Measurements from ENCODE around the gene GRAMD2B.

The GRAMD2B gene

DNA sequence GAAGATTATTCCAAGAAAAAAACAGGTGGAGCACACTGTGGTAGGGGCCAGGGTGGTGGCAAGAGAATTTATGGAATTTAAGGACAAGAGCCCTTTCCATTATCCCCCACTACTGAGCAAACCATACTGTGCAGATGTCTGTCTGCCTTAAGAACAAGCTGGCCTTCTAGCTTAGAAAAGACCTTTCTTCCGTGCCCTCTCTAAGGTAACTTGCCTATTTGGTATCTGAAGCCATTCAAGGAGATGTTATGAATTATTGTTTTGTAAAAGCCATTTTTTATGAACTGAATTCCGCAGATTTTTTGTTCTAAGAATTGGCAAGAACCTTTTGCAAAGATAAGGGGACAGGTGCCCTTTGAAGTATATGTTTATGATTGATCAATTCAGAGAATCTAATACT, 20.9 kb downstream of the GRAMD2B start:
- H3K27ac ChIP-seq: no peak overlapping the region
- TF ChIP-seq, protein P1, sequence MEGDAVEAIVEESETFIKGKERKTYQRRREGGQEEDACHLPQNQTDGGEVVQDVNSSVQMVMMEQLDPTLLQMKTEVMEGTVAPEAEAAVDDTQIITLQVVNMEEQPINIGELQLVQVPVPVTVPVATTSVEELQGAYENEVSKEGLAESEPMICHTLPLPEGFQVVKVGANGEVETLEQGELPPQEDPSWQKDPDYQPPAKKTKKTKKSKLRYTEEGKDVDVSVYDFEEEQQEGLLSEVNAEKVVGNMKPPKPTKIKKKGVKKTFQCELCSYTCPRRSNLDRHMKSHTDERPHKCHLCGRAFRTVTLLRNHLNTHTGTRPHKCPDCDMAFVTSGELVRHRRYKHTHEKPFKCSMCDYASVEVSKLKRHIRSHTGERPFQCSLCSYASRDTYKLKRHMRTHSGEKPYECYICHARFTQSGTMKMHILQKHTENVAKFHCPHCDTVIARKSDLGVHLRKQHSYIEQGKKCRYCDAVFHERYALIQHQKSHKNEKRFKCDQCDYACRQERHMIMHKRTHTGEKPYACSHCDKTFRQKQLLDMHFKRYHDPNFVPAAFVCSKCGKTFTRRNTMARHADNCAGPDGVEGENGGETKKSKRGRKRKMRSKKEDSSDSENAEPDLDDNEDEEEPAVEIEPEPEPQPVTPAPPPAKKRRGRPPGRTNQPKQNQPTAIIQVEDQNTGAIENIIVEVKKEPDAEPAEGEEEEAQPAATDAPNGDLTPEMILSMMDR (conservative IDR thresholded peaks at IDR 0.05): no peak

DNA sequence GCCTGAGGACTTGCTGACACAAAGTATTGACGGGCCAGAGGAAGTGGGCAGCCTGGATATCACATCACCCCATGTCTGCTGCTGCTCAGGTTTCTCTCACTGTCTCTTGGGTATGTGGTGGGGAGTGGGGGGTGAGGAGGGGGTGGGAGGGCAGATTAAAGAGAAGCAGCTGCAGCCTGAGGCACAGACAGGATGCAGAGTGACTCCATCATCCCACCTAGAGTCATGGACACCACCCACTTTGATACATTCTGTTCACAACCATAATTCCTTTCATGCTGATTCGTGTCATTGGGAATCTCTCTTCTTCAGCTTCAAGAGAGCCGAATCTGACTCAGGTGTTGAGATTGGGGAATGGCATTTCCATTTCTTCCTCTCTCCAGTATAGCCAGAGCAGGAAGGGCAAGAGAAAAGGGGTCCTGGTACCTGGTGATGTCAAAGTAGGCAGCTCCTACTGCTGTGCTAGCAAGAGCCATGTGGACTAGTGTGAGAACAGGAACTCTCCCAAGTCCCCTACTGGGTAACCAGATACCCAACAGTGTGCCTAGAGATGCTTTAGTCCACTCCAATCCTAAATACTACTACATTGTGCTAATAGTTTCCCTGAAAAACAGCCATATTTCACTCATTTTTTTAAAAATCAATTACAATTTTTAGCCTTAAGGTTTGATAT, 22.4 kb downstream of the GRAMD2B start:
- H3K27ac ChIP-seq: no peak overlapping the region
- TF ChIP-seq, protein P1 (conservative IDR thresholded peaks at IDR 0.05): no peak

DNA sequence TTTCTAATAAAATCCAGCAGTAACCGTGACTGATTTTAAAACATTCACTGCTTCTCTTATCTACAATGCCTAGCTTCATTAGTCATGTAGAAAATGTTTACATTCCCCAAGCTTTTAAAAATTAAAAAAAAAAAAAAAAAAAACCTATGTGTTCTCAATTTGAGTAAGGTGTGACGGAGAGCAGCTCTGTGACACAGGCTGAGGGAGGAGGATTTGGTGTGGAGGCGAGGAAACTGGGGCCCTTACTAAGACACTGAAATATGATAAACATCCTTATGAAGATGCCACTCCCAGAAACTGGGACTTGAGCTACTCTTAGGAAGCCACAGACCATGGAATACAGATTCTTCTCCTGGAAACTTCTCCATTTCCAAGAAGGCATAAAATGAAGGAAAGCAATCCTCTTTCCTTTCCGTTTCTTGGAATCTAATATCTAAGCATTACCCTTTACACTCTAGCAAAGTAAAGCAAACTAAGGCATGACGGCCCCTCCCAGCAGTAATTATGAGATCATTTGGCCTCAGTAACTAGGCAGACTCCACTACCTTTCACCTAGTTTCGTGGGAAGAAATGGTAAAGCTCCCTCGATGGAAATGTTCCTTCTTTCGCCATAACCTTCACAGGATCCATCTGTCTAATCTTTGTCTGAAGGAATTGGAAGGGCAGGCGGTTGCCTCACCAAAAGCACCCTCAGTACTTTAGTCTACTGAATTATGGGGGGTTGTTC, 23.5 kb downstream of the GRAMD2B start:
- H3K27ac ChIP-seq: no peak overlapping the region

GRCh38 chr5:126448720-126449119, 25.5 kb downstream of the GRAMD2B start:
- H3K27ac ChIP-seq: no peak overlapping the region

More for the DNA sequence above, 23.5 kb downstream of the GRAMD2B start:
- TF ChIP-seq, protein P1 (conservative IDR thresholded peaks at IDR 0.05): no peak

GRCh38 chr5:126449751-126450271, 26.6 kb downstream of the GRAMD2B start:
- no peak overlapping the region for H3K27ac ChIP-seq
- TF ChIP-seq, protein P1 (conservative IDR thresholded peaks at IDR 0.05): no peak

More at GRCh38 chr5:126448720-126449119, 25.5 kb downstream of the GRAMD2B start:
- TF ChIP-seq, protein P1 (conservative IDR thresholded peaks at IDR 0.05): no peak

DNA sequence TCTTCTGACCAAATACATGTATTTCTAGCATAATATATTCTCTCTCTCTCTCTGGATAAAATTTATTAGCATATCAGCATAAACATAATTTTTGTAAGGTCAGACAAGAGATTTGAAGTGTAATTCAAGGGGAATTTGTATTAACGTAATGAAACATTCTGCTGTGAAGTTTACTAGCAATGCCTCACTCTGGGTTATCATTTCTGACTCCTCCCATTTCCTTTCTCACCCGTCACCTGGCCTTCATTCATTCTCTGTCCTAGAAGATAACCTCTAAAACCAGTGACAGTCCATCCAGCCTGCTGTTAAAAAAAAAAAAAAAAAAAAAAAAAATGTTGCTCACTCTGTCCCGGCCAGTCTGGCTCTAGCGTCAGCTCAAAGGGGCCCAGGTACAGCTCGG, 27.1 kb downstream of the GRAMD2B start:
- TF ChIP-seq, protein P1 (conservative IDR thresholded peaks at IDR 0.05): no peak
- no peak overlapping the region for H3K27ac ChIP-seq

GRCh38 chr5:126450907-126451306, 27.7 kb downstream of the GRAMD2B start:
- TF ChIP-seq, protein P1 (conservative IDR thresholded peaks at IDR 0.05): no peak

More at GRCh38 chr5:126450907-126451306, 27.7 kb downstream of the GRAMD2B start:
- H3K27ac ChIP-seq: no peak overlapping the region

Measured in VCaP (cell line).